ENCODE data around the gene CYP2D6. TPM values are rescaled to one million over a fixed set of nuclear protein-coding genes. Genes with fewer than 3 reads are reported as not detected.
A peak's percentile ranks its signal among the peaks of the same experiment; 100 is the strongest.
"Not testable (repeated sequence)": the region's sequence is repeated elsewhere in the genome, so short reads cannot be mapped to it uniquely, and the experiment has no call there.

CYP2D6 gene
- total and polyA plus RNA-seq, 8 donors = 0.72 to 22.8 (median 3.4) TPM

DNA sequence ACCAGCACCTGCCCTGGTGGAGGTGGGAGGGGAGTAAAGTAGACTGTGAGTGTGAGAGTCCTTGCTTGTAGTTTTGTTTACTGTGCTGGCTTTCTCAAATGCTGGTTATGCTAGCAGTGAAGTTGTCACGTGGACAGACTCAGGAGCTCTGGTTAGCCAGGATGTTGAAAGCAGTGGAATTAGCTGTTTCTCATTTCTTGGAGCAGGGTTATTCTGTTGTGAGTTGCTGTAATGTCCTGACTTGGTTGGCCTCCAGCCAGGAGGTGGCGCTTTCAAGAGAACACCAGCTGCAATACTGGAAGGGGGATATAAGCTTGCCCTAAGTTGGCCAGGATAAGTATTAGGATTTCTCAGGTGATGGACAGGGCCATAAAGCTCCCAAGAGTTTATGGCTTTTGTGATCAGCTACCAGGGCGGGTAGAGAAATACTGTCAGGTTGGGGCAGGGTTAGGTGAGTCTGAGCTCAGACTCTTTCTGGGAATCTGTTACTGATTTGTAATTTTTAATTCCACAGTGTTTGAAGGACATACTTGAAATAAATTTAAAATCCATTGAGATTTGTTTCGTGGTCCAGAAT is 13.7 kb downstream of the CYP2D6 start:
- Histone ChIP-seq H3K9me3 (peaks cover 5 to 17% (median 12%) of the 10 kb centered on the region in 4 donors), H3K4me3 (no peak overlapping the region), H3K36me3 (no peaks in the 10 kb centered on the region), H3K4me1 (peaks cover 0 to 10% (median 2%) of the 10 kb centered on the region in 4 donors), H3K27ac (no peak overlapping the region), H3K27me3 (no peaks in the 10 kb centered on the region)
- TF ChIP-seq, protein P1, sequence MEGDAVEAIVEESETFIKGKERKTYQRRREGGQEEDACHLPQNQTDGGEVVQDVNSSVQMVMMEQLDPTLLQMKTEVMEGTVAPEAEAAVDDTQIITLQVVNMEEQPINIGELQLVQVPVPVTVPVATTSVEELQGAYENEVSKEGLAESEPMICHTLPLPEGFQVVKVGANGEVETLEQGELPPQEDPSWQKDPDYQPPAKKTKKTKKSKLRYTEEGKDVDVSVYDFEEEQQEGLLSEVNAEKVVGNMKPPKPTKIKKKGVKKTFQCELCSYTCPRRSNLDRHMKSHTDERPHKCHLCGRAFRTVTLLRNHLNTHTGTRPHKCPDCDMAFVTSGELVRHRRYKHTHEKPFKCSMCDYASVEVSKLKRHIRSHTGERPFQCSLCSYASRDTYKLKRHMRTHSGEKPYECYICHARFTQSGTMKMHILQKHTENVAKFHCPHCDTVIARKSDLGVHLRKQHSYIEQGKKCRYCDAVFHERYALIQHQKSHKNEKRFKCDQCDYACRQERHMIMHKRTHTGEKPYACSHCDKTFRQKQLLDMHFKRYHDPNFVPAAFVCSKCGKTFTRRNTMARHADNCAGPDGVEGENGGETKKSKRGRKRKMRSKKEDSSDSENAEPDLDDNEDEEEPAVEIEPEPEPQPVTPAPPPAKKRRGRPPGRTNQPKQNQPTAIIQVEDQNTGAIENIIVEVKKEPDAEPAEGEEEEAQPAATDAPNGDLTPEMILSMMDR (IDR thresholded peaks at IDR 0.05) = no peak
- no peak for TF ChIP-seq POLR2AphosphoS5 (IDR thresholded peaks at IDR 0.05)
- TF ChIP-seq EP300 (IDR thresholded peaks at IDR 0.05) = no peak
- no peak for TF ChIP-seq POLR2A (IDR thresholded peaks at IDR 0.05)
- WGBS, 5 donors = 77 to 88% (median 85%) methylated on average over 4 of the region's 4 CpGs
- DNase-seq = no peak
- intact Hi-C loops (cut with DNase I; ENCODE audit: low total_unique reads) = loop anchor here (10.0 kb wide), 1 partner anchor 142 kb away; no protein-coding TSS in a partner anchor

DNA sequence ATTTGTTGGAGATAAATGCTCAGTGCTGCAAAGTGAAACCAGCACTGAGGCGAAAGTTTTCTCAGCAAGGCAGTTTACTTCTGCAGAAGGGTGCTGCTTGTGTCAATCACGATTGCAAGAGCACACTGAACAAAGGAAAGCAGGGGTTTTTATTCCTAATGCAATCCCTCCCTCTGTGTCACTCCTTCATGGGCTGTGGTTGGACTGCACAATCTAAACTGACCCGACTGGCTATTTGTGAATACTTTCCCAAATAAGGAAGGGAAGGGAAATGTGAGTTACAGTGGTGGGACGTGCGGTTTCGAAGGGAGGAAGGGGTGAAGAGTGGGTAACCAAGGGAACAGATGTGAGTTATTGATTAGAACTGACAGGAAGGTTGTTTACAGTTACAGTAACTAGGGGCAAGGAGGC is 15.2 kb downstream of the CYP2D6 start:
- H3K9me3 ChIP-seq = peaks cover 5 to 17% (median 12%) of the 10 kb centered on the region in 4 donors
- intact Hi-C loops (cut with DNase I; ENCODE audit: low total_unique reads) = loop anchor here (10.0 kb wide), 1 partner anchor 141 kb away; no protein-coding TSS in a partner anchor
- not testable (repeated sequence) for H3K4me1 ChIP-seq, H3K27me3 ChIP-seq, H3K36me3 ChIP-seq, DNase-seq, H3K27ac ChIP-seq, H3K4me3 ChIP-seq
- 69 to 94% (median 85%) methylated on average over 6 of the region's 6 CpGs for WGBS, 5 donors

DNA sequence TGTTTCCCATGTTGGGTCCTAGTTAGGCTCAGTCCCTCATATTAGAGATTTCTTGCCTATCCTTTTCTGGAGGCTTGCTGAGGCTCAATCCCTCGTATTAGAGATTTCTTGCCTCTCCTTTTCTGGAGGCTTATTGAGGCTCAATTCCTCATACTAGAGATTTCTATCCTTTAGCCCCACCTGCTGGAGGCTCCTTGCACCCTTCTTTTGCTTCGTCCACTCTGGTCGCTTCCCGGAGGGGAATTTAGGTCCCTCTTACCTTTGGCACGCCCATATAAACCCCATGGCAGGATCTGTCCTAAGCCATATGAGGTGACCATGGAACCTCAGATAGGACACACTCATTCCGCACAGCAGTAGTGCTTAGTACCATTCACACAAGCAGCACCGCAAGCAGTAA is 15.9 kb downstream of the CYP2D6 start:
- Histone ChIP-seq H3K4me3 (no peak overlapping the region), H3K36me3 (no peaks in the 10 kb centered on the region), H3K4me1 (no peaks in the 10 kb centered on the region), H3K9me3 (peaks cover 5 to 17% (median 12%) of the 10 kb centered on the region in 4 donors), H3K27me3 (no peaks in the 10 kb centered on the region), H3K27ac (no peak overlapping the region)
- intact Hi-C loops (cut with DNase I; ENCODE audit: low total_unique reads) = loop anchor here (10.0 kb wide), 1 partner anchor 140 kb away; no protein-coding TSS in a partner anchor
- TF ChIP-seq, protein P1 (IDR thresholded peaks at IDR 0.05) = peak in 1 of 7 experiments; percentile 20
- no peak for TF ChIP-seq POLR2A (IDR thresholded peaks at IDR 0.05)
- DNase-seq = no peak
- WGBS, 5 donors = 92 to 97% (median 94%) methylated on average over 7 of the region's 7 CpGs

DNA sequence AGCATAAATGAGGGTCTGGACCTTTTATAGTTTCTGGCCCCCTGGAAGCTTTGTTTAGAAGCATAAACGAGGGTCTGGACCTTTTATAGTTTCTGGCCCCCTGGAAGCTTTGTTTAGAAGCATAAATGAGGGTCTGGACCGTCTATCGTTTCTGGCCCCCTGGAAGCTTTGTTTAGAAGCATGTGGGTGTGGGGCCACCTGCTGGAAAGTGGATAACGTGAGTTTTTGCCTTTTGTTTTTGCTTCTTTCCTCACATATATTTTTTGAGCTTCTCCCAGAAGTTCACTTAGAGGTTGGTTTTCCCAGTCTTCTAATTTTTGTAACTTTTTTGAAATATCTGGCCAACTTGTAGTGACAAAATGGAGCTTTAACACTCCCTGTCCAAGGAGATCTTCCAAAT is 17.8 kb downstream of the CYP2D6 start:
- not testable (repeated sequence) for H3K27ac ChIP-seq, H3K4me1 ChIP-seq, H3K36me3 ChIP-seq, H3K27me3 ChIP-seq, H3K4me3 ChIP-seq
- peaks cover 5 to 17% (median 12%) of the 10 kb centered on the region in 4 donors for H3K9me3 ChIP-seq
- DNase-seq = peak in 1 of 2 donors; percentile 45
- intact Hi-C loops (cut with DNase I; ENCODE audit: low total_unique reads) = loop anchor here (10.0 kb wide), 1 partner anchor 138 kb away; no protein-coding TSS in a partner anchor
- WGBS, 5 donors = 10 to 23% (median 13%) methylated on average over 3 to 4 of the region's 4 CpGs

DNA sequence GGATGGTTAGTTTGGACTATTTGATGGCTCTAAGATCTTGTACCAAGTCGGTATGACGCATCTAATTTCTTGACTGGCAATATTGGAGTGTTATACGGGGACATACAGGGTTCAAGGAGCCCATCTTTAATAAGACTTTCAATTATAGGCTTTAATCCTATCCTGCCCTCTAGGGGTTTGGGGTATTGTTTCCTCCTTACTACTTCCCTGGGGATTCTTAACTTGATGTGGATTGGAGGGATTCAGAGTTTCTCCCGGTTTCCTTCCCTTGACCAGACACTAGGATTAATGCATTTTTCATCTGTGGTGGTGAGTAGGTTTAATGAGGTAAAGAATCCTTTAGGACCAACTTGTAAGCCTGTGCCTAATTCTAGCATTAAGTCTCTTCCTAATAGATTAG is 18.8 kb downstream of the CYP2D6 start:
- Histone ChIP-seq H3K27ac (no peak overlapping the region), H3K27me3 (no peaks in the 10 kb centered on the region), H3K4me1 (no peaks in the 10 kb centered on the region), H3K9me3 (peaks cover 5 to 17% (median 12%) of the 10 kb centered on the region in 4 donors), H3K4me3 (no peak overlapping the region), H3K36me3 (no peaks in the 10 kb centered on the region)
- 58 to 87% (median 84%) methylated on average over 4 of the region's 4 CpGs for whole genome bisulfite sequencing, 5 donors
- no peak for DNase-seq
- TF ChIP-seq EP300 (IDR thresholded peaks at IDR 0.05) (no peak), POLR2A (IDR thresholded peaks at IDR 0.05) (no peak), POLR2AphosphoS5 (IDR thresholded peaks at IDR 0.05) (no peak)
- TF ChIP-seq, protein P1 (IDR thresholded peaks at IDR 0.05) = no peak
- intact Hi-C loops (cut with DNase I; ENCODE audit: low total_unique reads) = loop anchor here (10.0 kb wide), 1 partner anchor 137 kb away; no protein-coding TSS in a partner anchor
